Neural progenitor cell (in vitro differentiated cells): ENCODE data around the gene NMUR1. TPM values are rescaled to one million over a fixed set of nuclear protein-coding genes. Genes with fewer than 3 reads are reported as not detected.

ENCODE experiments used
- DNase-seq: peaks from one replicate; pipeline ENCODE4 v3.0.0-alpha.2; 2016; ENCODE audit warnings: low spot score
- H2AFZ ChIP-seq: fragments of 200-600 bp; sonication (generic); replicated peaks from 2 replicates; pipeline ENCODE4 v1.6.1; 2016; ENCODE audit warnings: antibody characterized with exemption
- H3F3A ChIP-seq: fragments of 200-600 bp; sonication (generic); 2 replicates; pipeline ENCODE4 v1.6.1; 2016; ENCODE audit warnings: antibody characterized with exemption, low read depth
- H3K27ac ChIP-seq: fragments of 200-600 bp; sonication (generic); 2 replicates; pipeline ENCODE4 v1.5.1; 2016; ENCODE audit warnings: mild to moderate bottlenecking
- H3K27me3 ChIP-seq: fragments of 200-600 bp; sonication (generic); 2 replicates; pipeline ENCODE4 v1.6.1; 2016; ENCODE audit warnings: mild to moderate bottlenecking, moderate library complexity
- H3K36me3 ChIP-seq: fragments of 200-600 bp; sonication (generic); 2 replicates; pipeline ENCODE4 v1.5.1; 2016
- H3K4me1 ChIP-seq: fragments of 200-600 bp; sonication (generic); 2 replicates; pipeline ENCODE4 v1.6.1; 2016; ENCODE audit warnings: mixed run types
- H3K4me2 ChIP-seq: fragments of 200-600 bp; sonication (generic); 2 replicates; pipeline ENCODE4 v1.6.1; 2016
- H3K4me3 ChIP-seq: fragments of 200-600 bp; sonication (generic); 2 replicates; pipeline ENCODE4 v1.5.1; 2016
- H3K79me2 ChIP-seq: fragments of 200-600 bp; sonication (generic); 2 replicates; pipeline ENCODE4 v1.6.1; 2016; ENCODE audit warnings: low read depth
- H3K9ac ChIP-seq: fragments of 200-600 bp; sonication (generic); 2 replicates; pipeline ENCODE4 v1.6.1; 2016
- H3K9me3 ChIP-seq: fragments of 200-600 bp; sonication (generic); 2 replicates; pipeline ENCODE4 v1.5.1; 2016; ENCODE audit warnings: low read depth
- H4K20me1 ChIP-seq: fragments of 200-600 bp; sonication (generic); 2 replicates; pipeline ENCODE4 v1.6.1; 2016; ENCODE audit warnings: low read depth
- H3K27ac Mint-ChIP-seq: 3 replicates; pipeline ENCODE4 v1.8.0; 2021; ENCODE audit warnings: mixed read lengths
- H3K27me3 Mint-ChIP-seq: 2 replicates; pipeline ENCODE4 v1.8.0; 2022; ENCODE audit warnings: low read depth, mild to moderate bottlenecking, inconsistent platforms, moderate library complexity, mixed read lengths; ENCODE audit not compliant: insufficient read depth
- H3K36me3 Mint-ChIP-seq: 3 replicates; pipeline ENCODE4 v1.8.0; 2021; ENCODE audit warnings: mixed read lengths
- H3K4me1 Mint-ChIP-seq: 3 replicates; pipeline ENCODE4 v1.8.0; 2021; ENCODE audit warnings: mixed read lengths
- H3K4me3 Mint-ChIP-seq: 3 replicates; pipeline ENCODE4 v1.8.0; 2021; ENCODE audit warnings: mild to moderate bottlenecking, moderate library complexity, mixed read lengths
- H3K9me3 Mint-ChIP-seq: 3 replicates; pipeline ENCODE4 v1.8.0; 2020; ENCODE audit warnings: mixed read lengths
- CTCF ChIP-seq: fragments of 200-600 bp; sonication (generic); IDR thresholded peaks from 2 replicates; pipeline ENCODE4 v1.5.1; 2017; ENCODE audit warnings: antibody characterized with exemption, mild to moderate bottlenecking
- EZH2 ChIP-seq: fragments of 200-600 bp; sonication (generic); IDR thresholded peaks from 2 replicates; pipeline ENCODE4 v1.6.1; 2017; ENCODE audit warnings: antibody characterized with exemption, mild to moderate bottlenecking, moderate library complexity
- EZH2phosphoT487 ChIP-seq: fragments of 200-600 bp; sonication (generic); IDR thresholded peaks from 2 replicates; pipeline ENCODE4 v1.6.1; 2017; ENCODE audit warnings: antibody characterized with exemption
- total RNA-seq: library from RNA; depleted of rRNA; stranded (reverse); fragments of >200 nt; gene quantifications from 2 replicates; pipeline ENCODE4 v1.2.3, GENCODE V29; 2015; ENCODE audit warnings: low replicate concordance

NMUR1 gene
- total RNA-seq, 1 donor from 2014 or later = 0.52 TPM

DNA sequence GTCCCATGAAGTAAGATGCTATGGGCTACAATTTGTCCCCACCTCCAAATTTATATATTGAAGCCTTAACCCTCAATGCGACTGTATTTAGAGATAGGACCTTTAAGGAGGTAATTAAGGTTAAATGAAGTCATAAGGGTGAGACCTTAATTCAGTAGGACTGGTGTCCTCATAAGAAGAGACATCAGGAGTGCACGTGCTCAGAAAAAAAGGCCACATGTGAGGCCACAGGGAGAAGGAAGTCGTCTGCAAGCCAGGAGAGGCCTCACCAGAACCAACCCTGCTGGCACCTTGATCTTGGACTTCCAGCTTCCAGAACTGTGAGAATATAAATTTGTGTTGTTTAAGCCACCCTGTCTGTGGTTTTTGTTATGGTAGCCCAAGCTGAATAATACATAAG, 36.9 kb upstream of the NMUR1 start:
- Mint-ChIP-seq H3K36me3 (no peaks in the 10 kb centered on the region), H3K9me3 (peaks cover 16% of the 10 kb centered on the region), H3K27ac (no peak overlapping the region), H3K27me3 (peaks cover 6% of the 10 kb centered on the region), H3K4me1 (peaks cover 19% of the 10 kb centered on the region), H3K4me3 (no peak overlapping the region)
- Histone ChIP-seq H2AFZ (no peak overlapping the region), H3K4me1 (peaks cover 6% of the 10 kb centered on the region), H3K36me3 (no peaks in the 10 kb centered on the region), H3F3A (peaks cover 11% of the 10 kb centered on the region), H3K27me3 (no peaks in the 10 kb centered on the region), H3K4me2 (no peak overlapping the region), H3K9ac (no peak overlapping the region), H3K4me3 (no peak overlapping the region), H3K79me2 (no peaks in the 10 kb centered on the region), H3K9me3 (no peaks in the 10 kb centered on the region), H3K27ac (no peak overlapping the region), H4K20me1 (no peaks in the 10 kb centered on the region)
- no peak for DNase-seq
- TF ChIP-seq EZH2 (no peak), CTCF (no peak), EZH2phosphoT487 (no peak)

GRCh38 chr2:231565887-231566594, 35.8 kb upstream of the NMUR1 start:
- no peak overlapping the region for H3K27ac ChIP-seq
- peaks cover 16% of the 10 kb centered on the region for H3K9me3 Mint-ChIP-seq

DNA sequence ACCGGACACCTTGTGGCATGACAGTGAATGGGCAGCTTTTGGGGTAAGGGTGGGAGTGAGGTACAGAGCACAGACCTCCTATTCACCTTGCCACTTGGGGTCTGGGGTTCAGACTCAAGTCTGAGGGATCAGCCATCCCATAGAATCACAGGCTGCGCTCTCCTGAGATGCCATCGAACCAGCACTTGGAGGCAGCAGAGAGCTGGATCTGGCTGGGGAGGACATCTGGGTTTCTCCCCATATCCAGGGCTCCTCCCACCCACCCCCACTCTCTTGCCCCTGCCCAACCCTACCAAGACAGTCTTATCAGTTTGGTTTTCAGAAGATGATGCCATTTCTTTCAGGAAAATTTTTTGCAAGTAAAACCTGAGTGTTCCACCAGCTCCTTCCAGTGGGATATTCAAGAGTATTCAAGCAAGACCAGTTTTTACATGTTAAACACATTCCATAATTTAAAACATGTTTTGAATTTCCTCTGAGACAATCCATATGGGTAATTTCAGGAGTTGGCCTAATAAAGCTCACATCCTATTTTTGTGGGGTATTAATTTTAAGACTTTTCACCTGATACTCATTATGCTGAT, 33.2 kb upstream of the NMUR1 start:
- H3K27me3 ChIP-seq = no peaks in the 10 kb centered on the region
- H4K20me1 ChIP-seq = no peaks in the 10 kb centered on the region
- Mint-ChIP-seq H3K4me3 (no peak overlapping the region), H3K9me3 (peaks cover 10% of the 10 kb centered on the region), H3K27ac (no peak overlapping the region), H3K36me3 (no peaks in the 10 kb centered on the region), H3K4me1 (peaks cover 5% of the 10 kb centered on the region), H3K27me3 (peaks cover 6% of the 10 kb centered on the region)
- H3K36me3 ChIP-seq = no peaks in the 10 kb centered on the region
- no peak overlapping the region for H3K9ac ChIP-seq
- no peaks in the 10 kb centered on the region for H3K9me3 ChIP-seq
- H3K79me2 ChIP-seq = no peaks in the 10 kb centered on the region
- peak; percentile 84 for DNase-seq
- H3K4me1 ChIP-seq = no peaks in the 10 kb centered on the region
- H2AFZ ChIP-seq = no peak overlapping the region
- no peak overlapping the region for H3K4me3 ChIP-seq
- TF ChIP-seq CTCF (peak; percentile 68), EZH2phosphoT487 (no peak)
- H3K4me2 ChIP-seq = no peak overlapping the region
- H3K27ac ChIP-seq = no peak overlapping the region
- H3F3A ChIP-seq = no peaks in the 10 kb centered on the region

More at GRCh38 chr2:231565887-231566594, 35.8 kb upstream of the NMUR1 start:
- Histone ChIP-seq H3K4me3 (no peak overlapping the region), H3K4me2 (no peak overlapping the region), H3K9ac (no peak overlapping the region), H3K27me3 (no peaks in the 10 kb centered on the region), H3K9me3 (no peaks in the 10 kb centered on the region), H4K20me1 (no peaks in the 10 kb centered on the region), H3F3A (peaks cover 1% of the 10 kb centered on the region), H3K4me1 (no peaks in the 10 kb centered on the region), H3K79me2 (no peaks in the 10 kb centered on the region), H2AFZ (no peak overlapping the region), H3K36me3 (no peaks in the 10 kb centered on the region)
- no peak for DNase-seq
- Mint-ChIP-seq H3K27ac (peak overlapping the region; percentile 60), H3K4me3 (no peak overlapping the region), H3K4me1 (peaks cover 12% of the 10 kb centered on the region), H3K27me3 (peaks cover 6% of the 10 kb centered on the region), H3K36me3 (no peaks in the 10 kb centered on the region)
- TF ChIP-seq CTCF = no peak
- TF ChIP-seq EZH2 = no peak
- no peak for TF ChIP-seq EZH2phosphoT487
